ENCODE results near the gene SHBG.

DNA sequence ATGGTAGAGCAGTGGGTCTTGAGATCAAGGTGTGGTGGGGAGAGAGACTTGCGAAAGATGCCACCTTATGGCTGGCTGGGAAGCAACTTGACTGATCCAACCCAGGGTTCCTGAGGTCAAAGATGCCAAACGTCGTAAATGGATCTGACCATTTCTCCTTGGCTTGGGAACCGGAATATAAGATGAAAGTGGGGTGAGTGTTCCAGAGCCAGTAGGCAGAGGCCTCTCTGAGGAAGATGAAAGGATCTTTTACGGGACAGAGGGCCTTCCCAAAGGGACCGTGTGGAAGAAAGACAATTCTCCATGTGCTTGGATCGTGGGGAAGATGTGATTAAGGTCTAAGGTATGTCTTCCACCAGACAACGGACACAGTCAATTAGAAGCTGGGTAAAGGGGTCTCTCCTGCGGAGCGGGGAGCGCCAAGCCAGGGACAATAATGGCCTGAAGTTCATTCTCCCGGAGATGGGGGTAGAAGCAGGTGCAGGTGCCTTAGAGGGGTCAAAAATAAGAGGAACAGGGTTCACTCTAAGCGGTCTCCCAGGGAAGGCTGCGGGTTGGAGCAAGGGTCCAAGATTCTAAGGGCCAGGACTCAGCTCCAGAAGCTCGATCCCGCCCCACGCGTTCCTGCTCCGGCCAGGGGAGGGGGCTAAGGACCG is 16.0 kb upstream of the SHBG start:
- TF ChIP-seq, protein P1, sequence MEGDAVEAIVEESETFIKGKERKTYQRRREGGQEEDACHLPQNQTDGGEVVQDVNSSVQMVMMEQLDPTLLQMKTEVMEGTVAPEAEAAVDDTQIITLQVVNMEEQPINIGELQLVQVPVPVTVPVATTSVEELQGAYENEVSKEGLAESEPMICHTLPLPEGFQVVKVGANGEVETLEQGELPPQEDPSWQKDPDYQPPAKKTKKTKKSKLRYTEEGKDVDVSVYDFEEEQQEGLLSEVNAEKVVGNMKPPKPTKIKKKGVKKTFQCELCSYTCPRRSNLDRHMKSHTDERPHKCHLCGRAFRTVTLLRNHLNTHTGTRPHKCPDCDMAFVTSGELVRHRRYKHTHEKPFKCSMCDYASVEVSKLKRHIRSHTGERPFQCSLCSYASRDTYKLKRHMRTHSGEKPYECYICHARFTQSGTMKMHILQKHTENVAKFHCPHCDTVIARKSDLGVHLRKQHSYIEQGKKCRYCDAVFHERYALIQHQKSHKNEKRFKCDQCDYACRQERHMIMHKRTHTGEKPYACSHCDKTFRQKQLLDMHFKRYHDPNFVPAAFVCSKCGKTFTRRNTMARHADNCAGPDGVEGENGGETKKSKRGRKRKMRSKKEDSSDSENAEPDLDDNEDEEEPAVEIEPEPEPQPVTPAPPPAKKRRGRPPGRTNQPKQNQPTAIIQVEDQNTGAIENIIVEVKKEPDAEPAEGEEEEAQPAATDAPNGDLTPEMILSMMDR (IDR thresholded peaks at IDR 0.05; ENCODE audit: low read length): 0 out of 2 replicates have a peak, but pooled peaks have one; percentile 8
- TF ChIP-seq EZH2 (IDR thresholded peaks at IDR 0.05; ENCODE audit: borderline replicate concordance, low read length): no peak
